Testis (tissue), 3 donors: ENCODE data around the gene MED7. TPM values are rescaled to one million over a fixed set of nuclear protein-coding genes. Genes with fewer than 3 reads are reported as not detected.

Source experiments
- DNase-seq: peaks from one replicate; pipeline ENCODE4 v3.0.0-alpha.2; 2019
- H3K27ac ChIP-seq, 2 donors: fragments of 200-600 bp; sonication (generic); one replicate each; pipeline ENCODE4 v1.5.1; 2019
- H3K27me3 ChIP-seq: fragments of 200-600 bp; sonication (generic); one replicate; pipeline ENCODE4 v1.5.1; 2019
- H3K36me3 ChIP-seq: fragments of 200-600 bp; sonication (generic); one replicate; pipeline ENCODE4 v1.5.1; 2017; ENCODE audit warnings: low read depth; ENCODE audit errors: missing control alignments
- H3K4me1 ChIP-seq: fragments of 200-600 bp; sonication (generic); one replicate; pipeline ENCODE4 v1.5.1; 2019
- H3K4me3 ChIP-seq, 2 donors: fragments of 200-600 bp; sonication (generic); one replicate each; pipeline ENCODE4 v1.5.1; 2017 to 2019
- H3K9me3 ChIP-seq: fragments of 200-600 bp; sonication (generic); one replicate; pipeline ENCODE4 v1.5.1; 2017
- POLR2A ChIP-seq: fragments of 450-650 bp; IDR thresholded peaks from one replicate; pipeline ENCODE4 v1.6.1; 2017; ENCODE audit warnings: antibody characterized with exemption, mild to moderate bottlenecking, moderate library complexity
- WGBS, 2 donors: methylation state at CpG; one replicate each; pipeline ENCODE4 v1.1.5; 2018; 5-methylcytosine and 5-hydroxymethylcytosine counted together
- intact Hi-C: fragments of 100-400 bp; cut with DNase I; formaldehyde crosslinking; loops from one replicate; pipeline ENCODE4 v1.15.1; 2023; ENCODE audit warnings: low total_unique reads
- polyA plus RNA-seq: library from polyadenylated mRNA; stranded (reverse); fragments of 350-450 nt; fragmentation: Illumina TruSeq; extraction: RNeasy Lipid Tissue Mini Kit (QIAGEN cat#74804); gene quantifications from one replicate; pipeline ENCODE4 v1.2.3, GENCODE V29; 2014; ENCODE audit warnings: low read depth, low replicate concordance; ENCODE audit not compliant: insufficient read depth
- total RNA-seq, 2 donors: library from RNA; depleted of rRNA; stranded (reverse); fragments of >200 nt; gene quantifications; one replicate each; pipeline ENCODE4 v1.2.3, GENCODE V29; 2016
- TF ChIP-seq, protein P1 (sequence below), 3 experiments: fragments of 450-650 bp in 2 of 3; fragments of 200-600 bp in 1 of 3; sonication (generic) in 1 of 3; IDR thresholded peaks; one replicate each; pipeline ENCODE4 v1.5.1; 2016 to 2019; ENCODE audit warnings: antibody characterized with exemption in 3 of 3, mild to moderate bottlenecking in 2 of 3, moderate library complexity in 1 of 3

MED7 gene
- total and polyA plus RNA-seq, 3 donors from 2014 or later: 16.8 to 50.3 (median 21.1) TPM

DNA sequence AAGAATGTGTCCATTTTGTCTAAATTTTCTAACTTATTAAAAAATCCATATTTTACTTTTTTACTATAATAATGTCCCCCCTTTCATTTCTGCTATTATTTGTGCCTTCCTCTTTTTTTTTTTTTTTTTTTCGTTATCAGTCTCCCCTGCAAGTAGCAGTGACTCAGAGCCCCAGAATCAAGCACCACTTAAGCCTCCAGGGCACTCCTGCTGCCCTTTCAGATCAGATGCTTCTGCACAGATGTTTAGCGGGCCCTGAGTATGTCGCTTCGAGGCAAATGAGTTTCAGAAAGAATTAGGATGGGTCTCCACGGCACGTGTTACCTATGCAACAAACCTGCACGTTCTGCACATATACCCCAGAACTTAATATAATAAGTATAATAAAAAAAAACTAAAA, 11.7 kb downstream of the MED7 start:
- Histone ChIP-seq H3K4me1 (no peaks in the 10 kb centered on the region), H3K27ac (no peak overlapping the region), H3K4me3 (no peak overlapping the region), H3K27me3 (no peaks in the 10 kb centered on the region), H3K9me3 (no peaks in the 10 kb centered on the region), H3K36me3 (no peaks in the 10 kb centered on the region)
- no peak for DNase-seq
- no peak for TF ChIP-seq POLR2A
- TF ChIP-seq, protein P1, sequence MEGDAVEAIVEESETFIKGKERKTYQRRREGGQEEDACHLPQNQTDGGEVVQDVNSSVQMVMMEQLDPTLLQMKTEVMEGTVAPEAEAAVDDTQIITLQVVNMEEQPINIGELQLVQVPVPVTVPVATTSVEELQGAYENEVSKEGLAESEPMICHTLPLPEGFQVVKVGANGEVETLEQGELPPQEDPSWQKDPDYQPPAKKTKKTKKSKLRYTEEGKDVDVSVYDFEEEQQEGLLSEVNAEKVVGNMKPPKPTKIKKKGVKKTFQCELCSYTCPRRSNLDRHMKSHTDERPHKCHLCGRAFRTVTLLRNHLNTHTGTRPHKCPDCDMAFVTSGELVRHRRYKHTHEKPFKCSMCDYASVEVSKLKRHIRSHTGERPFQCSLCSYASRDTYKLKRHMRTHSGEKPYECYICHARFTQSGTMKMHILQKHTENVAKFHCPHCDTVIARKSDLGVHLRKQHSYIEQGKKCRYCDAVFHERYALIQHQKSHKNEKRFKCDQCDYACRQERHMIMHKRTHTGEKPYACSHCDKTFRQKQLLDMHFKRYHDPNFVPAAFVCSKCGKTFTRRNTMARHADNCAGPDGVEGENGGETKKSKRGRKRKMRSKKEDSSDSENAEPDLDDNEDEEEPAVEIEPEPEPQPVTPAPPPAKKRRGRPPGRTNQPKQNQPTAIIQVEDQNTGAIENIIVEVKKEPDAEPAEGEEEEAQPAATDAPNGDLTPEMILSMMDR (IDR thresholded peaks at IDR 0.05): no peak
- intact Hi-C loops: no loop called here
- 54 to 62% methylated on average over 7 of the region's 7 CpGs for WGBS, 2 donors

GRCh38 chr5:157121709-157122108, 21.0 kb downstream of the MED7 start:
- Histone ChIP-seq H3K36me3 (no peaks in the 10 kb centered on the region), H3K4me3 (no peak overlapping the region), H3K27ac (no peak overlapping the region), H3K27me3 (no peaks in the 10 kb centered on the region), H3K4me1 (no peaks in the 10 kb centered on the region), H3K9me3 (no peaks in the 10 kb centered on the region)
- intact Hi-C loops: no loop called here
- TF ChIP-seq, protein P1 (IDR thresholded peaks at IDR 0.05): no peak
- no peak for TF ChIP-seq POLR2A
- no peak for DNase-seq

DNA sequence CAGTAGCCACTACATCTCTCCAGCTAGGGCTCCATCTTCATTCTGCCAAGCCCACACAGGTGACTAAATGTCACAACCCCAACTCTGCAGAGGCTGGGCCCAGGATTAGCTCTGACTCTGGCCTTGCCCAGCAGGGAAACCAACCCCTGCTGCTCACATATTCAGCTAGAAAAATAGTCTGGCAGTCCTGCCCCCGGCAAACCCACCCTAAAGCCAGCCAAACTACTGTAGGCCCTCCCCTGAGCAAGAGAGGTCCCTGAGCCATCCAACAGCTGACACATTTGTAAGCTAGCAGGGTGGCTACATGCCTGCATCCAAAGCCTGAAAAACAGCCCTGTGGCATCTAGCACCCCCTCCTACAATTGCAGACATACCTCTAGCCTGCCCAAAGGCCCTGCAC, 22.6 kb downstream of the MED7 start:
- Histone ChIP-seq H3K4me3 (no peak overlapping the region), H3K27me3 (no peaks in the 10 kb centered on the region), H3K36me3 (no peaks in the 10 kb centered on the region), H3K27ac (no peak overlapping the region), H3K4me1 (no peaks in the 10 kb centered on the region), H3K9me3 (no peaks in the 10 kb centered on the region)
- TF ChIP-seq POLR2A: no peak
- TF ChIP-seq, protein P1 (IDR thresholded peaks at IDR 0.05): no peak
- DNase-seq: no peak
- 100% methylated on average over 1 of the region's 1 CpG; no CpG with 5 or more reads in 1 of the 2 donors for WGBS, 2 donors
- intact Hi-C loops: no loop called here

DNA sequence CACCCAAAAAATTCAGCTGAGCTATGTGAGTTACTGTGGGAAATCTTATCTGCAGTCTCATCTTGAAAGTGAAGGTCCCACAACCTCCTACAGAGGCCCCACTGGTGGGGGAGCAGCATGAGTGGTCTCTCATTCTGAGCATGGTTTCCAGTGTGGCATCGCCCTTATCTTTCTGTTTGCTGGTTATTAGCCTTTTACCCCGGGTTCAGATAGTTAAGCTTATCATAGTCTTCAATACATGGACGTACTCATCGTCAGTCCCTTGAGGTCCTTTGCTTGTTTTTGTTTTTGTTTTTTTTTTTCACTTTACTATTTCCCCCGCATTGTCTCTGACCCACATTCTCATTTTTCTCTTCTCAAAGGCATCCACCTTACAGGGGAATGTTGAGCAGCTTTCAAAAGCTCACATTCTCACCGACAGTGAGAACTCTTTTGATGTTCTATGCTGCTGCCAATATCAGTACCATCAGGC, 26.1 kb downstream of the MED7 start:
- Histone ChIP-seq H3K27ac (no peak overlapping the region), H3K27me3 (no peaks in the 10 kb centered on the region), H3K4me3 (no peak overlapping the region), H3K4me1 (no peaks in the 10 kb centered on the region), H3K36me3 (no peaks in the 10 kb centered on the region), H3K9me3 (no peaks in the 10 kb centered on the region)
- no peak for TF ChIP-seq POLR2A
- TF ChIP-seq, protein P1 (IDR thresholded peaks at IDR 0.05): no peak
- intact Hi-C loops: no loop called here
- DNase-seq: no peak
- WGBS, 2 donors: 78 to 80% methylated on average over 6 of the region's 6 CpGs

DNA sequence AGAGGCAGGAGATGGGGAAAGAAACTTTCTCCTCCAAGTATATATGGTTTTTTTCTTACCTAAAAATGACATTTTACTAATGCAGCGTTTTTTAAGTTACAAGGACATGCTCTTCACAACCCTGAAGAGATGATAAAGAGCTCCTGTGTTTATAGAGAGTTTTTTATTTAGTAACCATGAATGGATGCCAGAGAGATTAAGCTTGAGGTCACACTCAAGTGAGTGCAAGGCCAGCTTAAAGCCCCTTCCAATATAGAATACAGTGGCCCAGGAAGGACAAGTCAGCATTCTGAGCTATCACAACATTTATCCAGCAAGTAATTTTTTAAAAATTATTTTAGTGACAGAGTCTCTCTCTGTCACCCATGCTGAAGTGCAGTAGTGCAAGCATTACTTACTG, 27.2 kb downstream of the MED7 start:
- intact Hi-C loops: no loop called here

More for the DNA sequence above, 27.2 kb downstream of the MED7 start:
- Histone ChIP-seq H3K36me3 (no peaks in the 10 kb centered on the region), H3K27ac (no peak overlapping the region), H3K9me3 (no peaks in the 10 kb centered on the region), H3K4me1 (no peaks in the 10 kb centered on the region), H3K27me3 (no peaks in the 10 kb centered on the region), H3K4me3 (no peak overlapping the region)
- WGBS, 2 donors: 37 to 44% methylated on average over 1 of the region's 1 CpG
- DNase-seq: no peak
- no peak for TF ChIP-seq POLR2A
- TF ChIP-seq, protein P1 (IDR thresholded peaks at IDR 0.05): no peak
